Fibroblast of peridontal ligament (primary cell): ENCODE results near the gene CPZ.

Experiments used
- DNase-seq: peaks from one replicate; pipeline ENCODE4 v3.0.0-alpha.2; 2010; ENCODE audit errors: extremely low read depth

CPZ gene

GRCh38 chr4:8592366-8593263 lies at the start of gene CPZ:
Gene CPZ (plus strand): TSS chr4:8592765. CDS start chr4:8592834, 69 bp downstream.
- peak; percentile 44 for DNase-seq

- no peak for DNase-seq
Observed at GRCh38 chr4:8542776-8543525, 49.6 kb upstream of the CPZ start.

- no peak for DNase-seq
Observed at GRCh38 chr4:8543623-8544022, 48.9 kb upstream of the CPZ start.

GRCh38 chr4:8544282-8544681 lies 48.3 kb upstream of the CPZ start:
- no peak for DNase-seq

GRCh38 chr4:8544741-8545438 lies 47.7 kb upstream of the CPZ start:
- peak; percentile 65 for DNase-seq

- DNase-seq, result no peak
Observed at GRCh38 chr4:8545439-8545765, 47.2 kb upstream of the CPZ start.

- DNase-seq, result no peak
Observed at GRCh38 chr4:8546766-8547107, 45.8 kb upstream of the CPZ start.

GRCh38 chr4:8547108-8547911 lies 45.3 kb upstream of the CPZ start:
- peak; percentile 58 for DNase-seq

GRCh38 chr4:8547912-8548730 lies 44.4 kb upstream of the CPZ start:
- DNase-seq, result no peak

- DNase-seq, result no peak
Observed at GRCh38 chr4:8548731-8549351, 43.7 kb upstream of the CPZ start.

GRCh38 chr4:8549352-8549931 lies 43.1 kb upstream of the CPZ start:
- DNase-seq, result no peak

- DNase-seq, result no peak
Observed at GRCh38 chr4:8550691-8551090, 41.9 kb upstream of the CPZ start.

- no peak for DNase-seq
Observed at GRCh38 chr4:8552024-8552423, 40.5 kb upstream of the CPZ start.

GRCh38 chr4:8552581-8553205 lies 39.9 kb upstream of the CPZ start:
- no peak for DNase-seq

- DNase-seq, result no peak
Observed at GRCh38 chr4:8553216-8553615, 39.3 kb upstream of the CPZ start.

- DNase-seq, result no peak
Observed at GRCh38 chr4:8553991-8554405, 38.6 kb upstream of the CPZ start.

GRCh38 chr4:8554555-8555100 lies 37.9 kb upstream of the CPZ start:
- no peak for DNase-seq

- DNase-seq, result no peak
Observed at GRCh38 chr4:8555716-8556115, 36.8 kb upstream of the CPZ start.
